Neural cell (in vitro differentiated cells): Measurements from ENCODE around the gene DHX58. TPM values are rescaled to one million over a fixed set of nuclear protein-coding genes. Genes with fewer than 3 reads are reported as not detected.

Source experiments
- H2AFZ ChIP-seq: fragments of 200-600, 300-800 bp; sonication (generic), shearing (Covaris generic); 2 replicates; pipeline ENCODE4 v1.6.0; 2014; ENCODE audit warnings: low read depth, mild to moderate bottlenecking, antibody characterized with exemption, low read length, moderate library complexity
- H3F3A ChIP-seq: fragments of 200-600 bp; shearing (Covaris generic); 2 replicates; pipeline ENCODE4 v1.6.1; 2016; ENCODE audit warnings: mild to moderate bottlenecking, moderate library complexity, mixed read lengths, antibody characterized with exemption, low read length; ENCODE audit not compliant: insufficient read depth, poor library complexity, severe bottlenecking
- H3K27ac ChIP-seq: fragments of 200-600, 300-800 bp; sonication (generic), shearing (Covaris generic); 2 replicates; pipeline ENCODE4 v1.5.1; 2014; ENCODE audit warnings: mild to moderate bottlenecking, low read length, moderate library complexity
- H3K27me3 ChIP-seq: fragments of 300-800, 200-600 bp; sonication (generic), shearing (Covaris generic); 2 replicates; pipeline ENCODE4 v1.6.0; 2014; ENCODE audit warnings: mild to moderate bottlenecking, low read depth, low read length, moderate library complexity; ENCODE audit not compliant: insufficient read depth
- H3K36me3 ChIP-seq: fragments of 300-800, 200-600 bp; sonication (generic), shearing (Covaris generic); 2 replicates; pipeline ENCODE4 v1.5.1; 2014; ENCODE audit warnings: mild to moderate bottlenecking, antibody characterized with exemption, low read length, moderate library complexity; ENCODE audit not compliant: insufficient read depth
- H3K4me2 ChIP-seq: fragments of 300-800, 200-600 bp; sonication (generic), shearing (Covaris generic); 2 replicates; pipeline ENCODE4 v1.6.0; 2014; ENCODE audit warnings: mild to moderate bottlenecking, low read length
- H3K4me3 ChIP-seq: fragments of 300-800, 200-600 bp; sonication (generic), shearing (Covaris generic); 2 replicates; pipeline ENCODE4 v1.5.1; 2014; ENCODE audit warnings: mild to moderate bottlenecking, low read length, moderate library complexity
- H3K79me2 ChIP-seq: fragments of 200-600 bp; shearing (Covaris generic); replicated peaks from 2 replicates; pipeline ENCODE4 v1.6.0; 2014; ENCODE audit warnings: mild to moderate bottlenecking, low read length, moderate library complexity; ENCODE audit not compliant: insufficient read depth
- H3K9ac ChIP-seq: fragments of 300-800, 200-600 bp; sonication (generic), shearing (Covaris generic); 2 replicates; pipeline ENCODE4 v1.6.1; 2016; ENCODE audit warnings: mild to moderate bottlenecking, low read length, mixed read lengths
- H3K9me2 ChIP-seq: fragments of 200-600 bp; shearing (Covaris generic); 2 replicates; pipeline ENCODE4 v1.6.1; 2016; ENCODE audit warnings: mild to moderate bottlenecking, low read length, mixed read lengths; ENCODE audit not compliant: insufficient read depth
- H3K9me3 ChIP-seq: fragments of 200-600, 300-800 bp; sonication (generic), shearing (Covaris generic); 2 replicates; pipeline ENCODE4 v1.6.1; 2016; ENCODE audit warnings: mild to moderate bottlenecking, mixed run types, low read length, moderate library complexity, mixed read lengths
- H4K20me1 ChIP-seq: fragments of 200-600 bp; shearing (Covaris generic); 2 replicates; pipeline ENCODE4 v1.6.1; 2016; ENCODE audit warnings: mild to moderate bottlenecking, mixed run types; ENCODE audit not compliant: insufficient read depth
- CTCF ChIP-seq: fragments of 450-650 bp; IDR thresholded peaks from 2 replicates; pipeline ENCODE4 v1.5.1; 2014; ENCODE audit warnings: antibody characterized with exemption, mild to moderate bottlenecking, moderate library complexity; ENCODE audit not compliant: poor library complexity, severe bottlenecking
- EP300 ChIP-seq: fragments of 450-650 bp; conservative IDR thresholded peaks from 2 replicates; pipeline ENCODE4 v1.6.1; 2014; ENCODE audit warnings: antibody characterized with exemption, mild to moderate bottlenecking, moderate library complexity; ENCODE audit not compliant: poor library complexity, severe bottlenecking
- EZH2 ChIP-seq: fragments of 200-600, 300-800 bp; shearing (Covaris generic), sonication (generic); IDR thresholded peaks from 2 replicates; pipeline ENCODE4 v1.6.1; 2014; ENCODE audit warnings: antibody characterized with exemption, low read length, borderline replicate concordance, mild to moderate bottlenecking; ENCODE audit not compliant: insufficient read depth, poor library complexity, severe bottlenecking
- MXI1 ChIP-seq: fragments of 450-650 bp; conservative IDR thresholded peaks from 2 replicates; pipeline ENCODE4 v1.6.1; 2014; ENCODE audit warnings: antibody characterized with exemption, mild to moderate bottlenecking; ENCODE audit not compliant: poor library complexity, severe bottlenecking
- POLR2AphosphoS5 ChIP-seq: IDR thresholded peaks from 2 replicates; pipeline ENCODE4 v1.6.1; 2012
- RAD21 ChIP-seq: fragments of 450-650 bp; conservative IDR thresholded peaks from 2 replicates; pipeline ENCODE4 v1.6.1; 2014; ENCODE audit warnings: antibody characterized with exemption, mild to moderate bottlenecking, moderate library complexity
- REST ChIP-seq: IDR thresholded peaks from 2 replicates; pipeline ENCODE4 v1.6.1; 2012; ENCODE audit warnings: borderline replicate concordance
- SMC3 ChIP-seq: fragments of 450-650 bp; conservative IDR thresholded peaks from 2 replicates; pipeline ENCODE4 v1.6.1; 2014; ENCODE audit warnings: antibody characterized with exemption, mild to moderate bottlenecking, moderate library complexity; ENCODE audit not compliant: poor library complexity
- TAF1 ChIP-seq: IDR thresholded peaks from 2 replicates; pipeline ENCODE4 v1.6.1; 2012; ENCODE audit warnings: low read depth
- polyA plus RNA-seq: library from polyadenylated mRNA; depleted of rRNA; stranded (reverse); fragments of >200 nt; gene quantifications from 2 replicates; pipeline ENCODE4 v1.2.3, GENCODE V29; 2014

The DHX58 gene
- polyA plus RNA-seq, 1 donor from 2014 or later, result 0.87 TPM

- H3K9me3 ChIP-seq, result no peaks in the 10 kb centered on the region
- no peaks in the 10 kb centered on the region for H3F3A ChIP-seq
- H3K4me3 ChIP-seq, result no peak overlapping the region
- no peak overlapping the region for H3K27ac ChIP-seq
- H3K27me3 ChIP-seq, result no peaks in the 10 kb centered on the region
- no peak overlapping the region for H3K9ac ChIP-seq
- no peaks in the 10 kb centered on the region for H3K36me3 ChIP-seq
- no peaks in the 10 kb centered on the region for H3K9me2 ChIP-seq
- no peak overlapping the region for H2AFZ ChIP-seq
- TF ChIP-seq EP300, result no peak
- no peak for TF ChIP-seq EZH2
- TF ChIP-seq TAF1, result no peak
- no peak for TF ChIP-seq REST
- TF ChIP-seq CTCF, result no peak
- no peak for TF ChIP-seq MXI1
- TF ChIP-seq SMC3, result no peak
- no peak for TF ChIP-seq RAD21
- TF ChIP-seq POLR2AphosphoS5, result no peak
- H4K20me1 ChIP-seq, result no peaks in the 10 kb centered on the region
- no peak overlapping the region for H3K4me2 ChIP-seq
- H3K79me2 ChIP-seq, result no peaks in the 10 kb centered on the region
Measured at GRCh38 chr17:42087042-42087701, 25.3 kb downstream of the DHX58 start.

GRCh38 chr17:42081516-42082129, 30.9 kb downstream of the DHX58 start:
- no peaks in the 10 kb centered on the region for H3K27me3 ChIP-seq
- H3K4me3 ChIP-seq, result no peak overlapping the region
- H4K20me1 ChIP-seq, result no peaks in the 10 kb centered on the region
- H3K9me3 ChIP-seq, result no peaks in the 10 kb centered on the region
- H3K4me2 ChIP-seq, result no peak overlapping the region
- no peaks in the 10 kb centered on the region for H3K79me2 ChIP-seq
- H3K9ac ChIP-seq, result no peak overlapping the region
- H2AFZ ChIP-seq, result no peak overlapping the region
- no peaks in the 10 kb centered on the region for H3F3A ChIP-seq
- no peaks in the 10 kb centered on the region for H3K9me2 ChIP-seq
- H3K27ac ChIP-seq, result no peak overlapping the region
- no peak for TF ChIP-seq REST
- TF ChIP-seq CTCF, result no peak
- H3K36me3 ChIP-seq, result no peaks in the 10 kb centered on the region
